IMR-90 (cell line): ENCODE measurements around the gene SHROOM1. TPM values are rescaled to one million over a fixed set of nuclear protein-coding genes. Genes with fewer than 3 reads are reported as not detected.

Source experiments
- ATAC-seq: fragments of 200-7000 bp; cut with Tn5 transposase; 2 replicates; pipeline ENCODE4 v1.9.1; 2020; ENCODE audit warnings: low read depth, mild to moderate bottlenecking, moderate library complexity
- BruUV-seq: library from RNA; stranded (reverse); fragments of 400-500 nt; replicated peaks from 2 replicates; lab custom pipeline; 2021; lab: Mats Ljungman, UMichigan
- CTCF ChIA-PET: fragments of 300-600 bp; formaldehyde crosslinking; extraction: SDS; loops from one replicate; lab custom pipeline; 2021; ENCODE audit warnings: antibody characterized with exemption; lab: Yijun Ruan, JAX
- POLR2A ChIA-PET: fragments of 300-600 bp; sonication (Branson Sonifier 250); formaldehyde crosslinking; loops from one replicate; lab custom pipeline; 2022; ENCODE audit warnings: antibody characterized with exemption; ENCODE audit not compliant: unreplicated experiment; lab: Charles Lee
- DNase-seq: peaks from one replicate; pipeline ENCODE4 v3.0.0; 2013
- H2AFZ ChIP-seq: replicated peaks from 2 replicates; pipeline ENCODE3; 2013; ENCODE audit warnings: low read length, mild to moderate bottlenecking; ENCODE audit not compliant: poor library complexity
- H2AK5ac ChIP-seq: 2 replicates; pipeline ENCODE4 v1.6.1; 2013; ENCODE audit warnings: low read depth, low read length, inconsistent platforms
- H2AK9ac ChIP-seq: replicated peaks from 2 replicates; pipeline ENCODE3; 2013; ENCODE audit warnings: mild to moderate bottlenecking, low read depth, low read length, moderate library complexity; ENCODE audit not compliant: poor library complexity
- H2BK120ac ChIP-seq: 2 replicates; pipeline ENCODE4 v1.6.1; 2013; ENCODE audit warnings: low read depth, low read length, inconsistent platforms
- H2BK15ac ChIP-seq: 3 replicates; pipeline ENCODE4 v1.6.1; 2013; ENCODE audit warnings: low read depth, low read length, inconsistent platforms
- H2BK20ac ChIP-seq: 2 replicates; pipeline ENCODE4 v1.6.1; 2013; ENCODE audit warnings: low read depth, mild to moderate bottlenecking, inconsistent platforms, low read length, moderate library complexity
- H2BK5ac ChIP-seq: 2 replicates; pipeline ENCODE4 v1.6.1; 2013; ENCODE audit warnings: mild to moderate bottlenecking, low read depth, low read length, inconsistent platforms; ENCODE audit not compliant: poor library complexity, severe bottlenecking
- H3K14ac ChIP-seq: replicated peaks from 2 replicates; pipeline ENCODE4 v1.6.1; 2013; ENCODE audit warnings: low read depth, low read length, inconsistent platforms
- H3K18ac ChIP-seq: 2 replicates; pipeline ENCODE4 v1.6.1; 2013; ENCODE audit warnings: low read depth, low read length, control low read depth
- H3K23ac ChIP-seq: 2 replicates; pipeline ENCODE4 v1.6.1; 2013; ENCODE audit warnings: low read depth, low read length, inconsistent platforms
- H3K27ac ChIP-seq: 2 replicates; pipeline ENCODE4 v1.5.1; 2013; ENCODE audit warnings: mild to moderate bottlenecking, control low read depth, low read length; ENCODE audit not compliant: insufficient read depth
- H3K27me3 ChIP-seq: 2 replicates; pipeline ENCODE4 v1.6.1; 2013; ENCODE audit warnings: low read length; ENCODE audit not compliant: control insufficient read depth, insufficient read depth
- H3K36me3 ChIP-seq: 2 replicates; pipeline ENCODE4 v1.6.1; 2013; ENCODE audit warnings: low read length, mixed read lengths; ENCODE audit not compliant: control insufficient read depth, insufficient read depth
- H3K4ac ChIP-seq: 2 replicates; pipeline ENCODE4 v1.6.1; 2013; ENCODE audit warnings: low read depth, low read length, inconsistent platforms
- H3K4me1 ChIP-seq: 2 replicates; pipeline ENCODE4 v1.6.1; 2013; ENCODE audit warnings: low read length, mixed read lengths; ENCODE audit not compliant: control insufficient read depth, insufficient read depth
- H3K4me2 ChIP-seq: 2 replicates; pipeline ENCODE4 v1.6.1; 2013; ENCODE audit warnings: low read depth, mild to moderate bottlenecking, control low read depth, low read length, moderate library complexity
- H3K4me3 ChIP-seq: 2 replicates; pipeline ENCODE4 v1.5.1; 2013; ENCODE audit warnings: low read depth, mild to moderate bottlenecking, control low read depth, low read length, moderate library complexity; ENCODE audit not compliant: insufficient read depth
- H3K56ac ChIP-seq: 2 replicates; pipeline ENCODE4 v1.6.1; 2013; ENCODE audit warnings: low read length, inconsistent platforms; ENCODE audit not compliant: insufficient read depth; ENCODE audit errors: extremely low read depth
- H3K79me1 ChIP-seq, 2 experiments: 2 replicates each; pipeline ENCODE4 v1.6.1; 2013; ENCODE audit warnings: low read length in 2 of 2, inconsistent platforms in 1 of 2, low read depth in 1 of 2
- H3K9ac ChIP-seq: 2 replicates; pipeline ENCODE4 v1.6.1; 2013; ENCODE audit warnings: low read depth, low read length, control low read depth
- H3K9me1 ChIP-seq: 2 replicates; pipeline ENCODE4 v1.6.1; 2013; ENCODE audit warnings: low read length, inconsistent platforms; ENCODE audit not compliant: insufficient read depth
- H3K9me3 ChIP-seq: 2 replicates; pipeline ENCODE4 v1.6.1; 2013; ENCODE audit warnings: low read length; ENCODE audit not compliant: control insufficient read depth, insufficient read depth
- H4K20me1 ChIP-seq: 2 replicates; pipeline ENCODE4 v1.6.1; 2013; ENCODE audit warnings: low read length, inconsistent platforms; ENCODE audit not compliant: insufficient read depth
- H4K5ac ChIP-seq: 2 replicates; pipeline ENCODE4 v1.6.1; 2013; ENCODE audit warnings: mild to moderate bottlenecking, low read depth, low read length, control low read depth
- H4K8ac ChIP-seq, 2 experiments: 2 replicates each; pipeline ENCODE4 v1.6.1; 2013; ENCODE audit warnings: low read depth in 2 of 2, low read length in 2 of 2, control low read depth in 1 of 2, inconsistent platforms in 1 of 2
- H4K91ac ChIP-seq: 2 replicates; pipeline ENCODE4 v1.6.1; 2013; ENCODE audit warnings: low read depth, low read length, inconsistent platforms; ENCODE audit not compliant: insufficient read depth
- BHLHE40 ChIP-seq: fragments of 150-350 bp; IDR thresholded peaks from 2 replicates; pipeline ENCODE4 v1.6.1; 2016; ENCODE audit warnings: mild to moderate bottlenecking, low read depth, low read length
- CEBPB ChIP-seq: IDR thresholded peaks from 2 replicates; pipeline ENCODE4 v1.6.1; 2012; ENCODE audit warnings: low read depth, low read length, improper control_type of control experiment
- CHD1 ChIP-seq: IDR thresholded peaks from 2 replicates; pipeline ENCODE4 v1.6.1; 2012; ENCODE audit warnings: low read depth, low read length, improper control_type of control experiment
- CTCF ChIP-seq: conservative IDR thresholded peaks from 2 replicates; pipeline ENCODE4 v1.5.1; 2012; ENCODE audit warnings: mild to moderate bottlenecking, low read depth, low read length, improper control_type of control experiment
- ELK1 ChIP-seq: fragments of 150-350 bp; IDR thresholded peaks from 2 replicates; pipeline ENCODE4 v1.6.1; 2016; ENCODE audit warnings: low read depth, mild to moderate bottlenecking, low read length, moderate library complexity, borderline replicate concordance
- FOS ChIP-seq: fragments of 150-350 bp; IDR thresholded peaks from 2 replicates; pipeline ENCODE4 v1.6.1; 2016; ENCODE audit warnings: low read depth, low read length
- MAFK ChIP-seq: IDR thresholded peaks from 2 replicates; pipeline ENCODE4 v1.6.1; 2012; ENCODE audit warnings: low read depth, low read length, improper control_type of control experiment
- MAZ ChIP-seq: IDR thresholded peaks from 2 replicates; pipeline ENCODE4 v1.6.1; 2012; ENCODE audit warnings: low read depth, mild to moderate bottlenecking, low read length, improper control_type of control experiment, moderate library complexity, borderline replicate concordance
- MXI1 ChIP-seq: IDR thresholded peaks from 2 replicates; pipeline ENCODE4 v1.6.1; 2012; ENCODE audit warnings: low read depth, mild to moderate bottlenecking, low read length, moderate library complexity, borderline replicate concordance
- NFE2L2 ChIP-seq: fragments of 150-350 bp; IDR thresholded peaks from 2 replicates; pipeline ENCODE4 v1.6.1; 2016; ENCODE audit warnings: low read depth, mild to moderate bottlenecking, low read length
- POLR2A ChIP-seq: IDR thresholded peaks from 2 replicates; pipeline ENCODE4 v1.6.1; 2012; ENCODE audit warnings: mild to moderate bottlenecking, low read depth, low read length
- RAD21 ChIP-seq: IDR thresholded peaks from 2 replicates; pipeline ENCODE4 v1.6.1; 2012; ENCODE audit warnings: low read length, improper control_type of control experiment
- RFX5 ChIP-seq: IDR thresholded peaks from 2 replicates; pipeline ENCODE4 v1.8.0; 2012; ENCODE audit warnings: low read depth, mild to moderate bottlenecking, low read length, moderate library complexity
- SMC3 ChIP-seq: fragments of 150-350 bp; IDR thresholded peaks from 2 replicates; pipeline ENCODE4 v1.6.1; 2016; ENCODE audit warnings: low read depth, mild to moderate bottlenecking, antibody characterized with exemption, low read length, moderate library complexity
- USF2 ChIP-seq: fragments of 150-350 bp; IDR thresholded peaks from 2 replicates; pipeline ENCODE4 v1.6.1; 2017; ENCODE audit warnings: mild to moderate bottlenecking, antibody characterized with exemption, low read length, low read depth
- WGBS, 2 experiments: methylation state at CpG; one replicate each; pipeline versions ENCODE4 v1.1.5 to v1.1.7; 2013; ENCODE audit warnings: missing lambda C conversion rate in 2 of 2; ENCODE audit not compliant: insufficient read length in 1 of 2; ENCODE audit errors: extremely low coverage in 2 of 2; 5-methylcytosine and 5-hydroxymethylcytosine counted together
- dilution Hi-C: fragments of 300-500 bp; cut with HindIII; formaldehyde crosslinking; loops from one replicate; pipeline ENCODE4 v1.14.3; 2018; ENCODE audit warnings: low sequenced_read_pairs; ENCODE audit not compliant: unreplicated experiment
- in situ Hi-C: fragments of 300-500 bp; cut with MboI; formaldehyde crosslinking; loops from 3 replicates; pipeline ENCODE4 v1.14.3; 2019; ENCODE audit warnings: low sequenced_read_pairs, inconsistent platforms, mixed read lengths
- intact Hi-C: fragments of 100-400 bp; cut with micrococcal nuclease; formaldehyde crosslinking; loops from 2 replicates; pipeline ENCODE4 v1.10.0; 2022
- polyA plus RNA-seq, 3 experiments: library from polyadenylated mRNA; depleted of rRNA; stranded (reverse); fragments of >200 nt; gene quantifications; 2 replicates each; pipeline ENCODE4 v1.2.3, GENCODE V29; 2012; ENCODE audit warnings: low replicate concordance in 1 of 3
- total RNA-seq: library from RNA; depleted of rRNA; stranded (reverse); fragments of >200 nt; gene quantifications from 2 replicates; pipeline ENCODE4 v1.2.3, GENCODE V29; 2012

SHROOM1 gene
- total and polyA plus RNA-seq, 2 of the 4 experiments (the other 2 are of a cell fraction), result 1.4 to 6.3 TPM

GRCh38 chr5:132813599-132814502 is 16.6 kb downstream of the SHROOM1 start:
- Histone ChIP-seq H3K14ac (no peak overlapping the region), H3K9me3 (no peaks in the 10 kb centered on the region), H3K27ac (no peak overlapping the region), H2AFZ (peak overlapping the region; percentile 89), H2BK20ac (no peak overlapping the region), H4K5ac (no peak overlapping the region), H3K9ac (no peak overlapping the region), H3K4ac (no peak overlapping the region), H2BK120ac (no peak overlapping the region), H2AK9ac (no peak overlapping the region), H3K18ac (no peak overlapping the region), H3K4me2 (peak overlapping the region; percentile 42; the same call in 1 of the 2 replicates), H4K8ac (no peak overlapping the region), H3K36me3 (no peaks in the 10 kb centered on the region), H3K79me1 (no peaks in the 10 kb centered on the region), H2AK5ac (no peak overlapping the region), H3K9me1 (no peaks in the 10 kb centered on the region), H3K56ac (no peak overlapping the region), H4K91ac (no peak overlapping the region), H2BK5ac (no peak overlapping the region), H2BK15ac (no peak overlapping the region), H3K4me3 (peak overlapping the region; percentile 32), H3K4me1 (peaks cover 7% of the 10 kb centered on the region), H3K27me3 (peaks cover 34% of the 10 kb centered on the region), H4K20me1 (no peaks in the 10 kb centered on the region), H3K23ac (no peak overlapping the region)
- BruUV-seq, result no TSS peak
- peak; percentile 41 for ATAC-seq
- ChIA-PET POLR2A (no interaction called here), CTCF (interaction anchor here (1.3 kb wide), 1 partner anchor 39 kb away, joined by 4 read pairs; no protein-coding TSS in a partner anchor)
- WGBS, 2 experiments, result 12% methylated on average over 81 of the region's 110 CpGs; no CpG with 5 or more reads in 1 of the 2 experiments
- intact Hi-C loops, result no loop called here
- no peak for DNase-seq
- dilution Hi-C loops, result no loop called here
- in situ Hi-C loops, result no loop called here
- TF ChIP-seq FOS, result no peak
- no peak for TF ChIP-seq MAFK
- TF ChIP-seq CHD1, result no peak
- TF ChIP-seq RFX5, result no peak
- TF ChIP-seq RAD21, result no peak
- TF ChIP-seq BHLHE40, result no peak
- no peak for TF ChIP-seq CTCF
- TF ChIP-seq MXI1, result no peak
- TF ChIP-seq POLR2A, result no peak
- TF ChIP-seq ELK1, result no peak
- TF ChIP-seq NFE2L2, result no peak
- TF ChIP-seq SMC3, result no peak
- TF ChIP-seq CEBPB, result no peak
- TF ChIP-seq USF2, result no peak
- no peak for TF ChIP-seq MAZ
